GM12878 (cell line): ENCODE data around the gene CFAP61. TPM values are rescaled to one million over a fixed set of nuclear protein-coding genes. Genes with fewer than 3 reads are reported as not detected.

Experiments used
- ATAC-seq: fragments of 200-7000 bp; cut with Tn5 transposase; 3 replicates; pipeline ENCODE4 v1.9.1; 2020; ENCODE audit warnings: mild to moderate bottlenecking, moderate library complexity
- BruUV-seq: library from RNA; stranded (reverse); fragments of 400-500 nt; replicated peaks from 2 replicates; lab custom pipeline; 2021; lab: Mats Ljungman, UMichigan
- CTCF ChIA-PET: fragments of 300-600 bp; sonication (Branson Sonifier 250); formaldehyde crosslinking; extraction: SDS; loops from one replicate; lab custom pipeline; 2021; ENCODE audit warnings: inconsistent platforms; lab: Yijun Ruan, JAX
- POLR2A ChIA-PET: fragments of 350-600 bp; formaldehyde crosslinking; extraction: SDS; loops from one replicate; lab custom pipeline; 2021; ENCODE audit warnings: inconsistent platforms; lab: Charles Lee
- RAD21 ChIA-PET: fragments of 300-600 bp; sonication (Branson Sonifier 250); formaldehyde crosslinking; loops from one replicate; lab custom pipeline; 2023; ENCODE audit warnings: antibody characterized with exemption; ENCODE audit not compliant: unreplicated experiment; lab: Charles Lee
- SMC1A ChIA-PET: fragments of 300-600 bp; sonication (Branson Sonifier 250); formaldehyde crosslinking; loops from one replicate; lab custom pipeline; 2023; ENCODE audit not compliant: unreplicated experiment, uncharacterized antibody; lab: Charles Lee
- DNase-seq: peaks from one replicate; pipeline ENCODE4 v3.0.0-alpha.2; 2011; ENCODE audit warnings: low read depth, low spot score
- FAIRE-seq: peaks from 3 replicates; lab custom pipeline; 2011; peaks lifted over from hg19 to GRCh38; lab: Jason Lieb, UNC
- H2AFZ ChIP-seq: 2 replicates; pipeline ENCODE4 v1.6.0; 2011; ENCODE audit warnings: low read depth, low read length, control low read depth; ENCODE audit not compliant: control insufficient read depth
- H3K27ac ChIP-seq: 2 replicates; pipeline ENCODE4 v1.5.1; 2011; ENCODE audit warnings: control low read depth; ENCODE audit not compliant: control insufficient read depth, insufficient read depth
- H3K27me3 ChIP-seq, 2 experiments: replicated peaks in 1 of 2; 2 replicates each; pipeline versions ENCODE4 v1.6.0 to v1.6.1; 2011; ENCODE audit warnings: low read length in 1 of 2; ENCODE audit not compliant: control insufficient read depth in 2 of 2, insufficient read depth in 2 of 2
- H3K36me3 ChIP-seq, 2 experiments: 2 replicates each; pipeline ENCODE4 v1.5.1; 2011; ENCODE audit warnings: low read length in 1 of 2; ENCODE audit not compliant: control insufficient read depth in 2 of 2, insufficient read depth in 2 of 2
- H3K4me1 ChIP-seq: 2 replicates; pipeline ENCODE4 v1.6.1; 2011; ENCODE audit warnings: mild to moderate bottlenecking, low read length, moderate library complexity, mixed read lengths; ENCODE audit not compliant: control insufficient read depth, insufficient read depth
- H3K4me2 ChIP-seq: 2 replicates; pipeline ENCODE4 v1.6.0; 2011; ENCODE audit warnings: control low read depth; ENCODE audit not compliant: control insufficient read depth, insufficient read depth
- H3K4me3 ChIP-seq: fragments of 200-600 bp; sonication (generic); 2 replicates; pipeline ENCODE4 v1.5.1; 2016
- H3K79me2 ChIP-seq: 2 replicates; pipeline ENCODE4 v1.6.0; 2011; ENCODE audit warnings: low read length; ENCODE audit not compliant: control insufficient read depth, insufficient read depth
- H3K9ac ChIP-seq: 2 replicates; pipeline ENCODE4 v1.8.0; 2011; ENCODE audit warnings: low read length, control low read depth, mixed read lengths; ENCODE audit not compliant: control insufficient read depth, insufficient read depth
- H3K9me3 ChIP-seq: replicated peaks from 3 replicates; pipeline ENCODE4 v1.5.1; 2011; ENCODE audit warnings: mild to moderate bottlenecking, low read length; ENCODE audit not compliant: control insufficient read depth, insufficient read depth
- H4K20me1 ChIP-seq: 2 replicates; pipeline ENCODE4 v1.6.0; 2011; ENCODE audit not compliant: control insufficient read depth, insufficient read depth
- DPF2 ChIP-seq: fragments of 450-650 bp; IDR thresholded peaks from 2 replicates; pipeline ENCODE4 v1.6.1; 2017; ENCODE audit warnings: mild to moderate bottlenecking
- IKZF1 ChIP-seq: fragments of 450-650 bp; conservative IDR thresholded peaks from 2 replicates; pipeline ENCODE4 v1.6.1; 2017; ENCODE audit warnings: antibody characterized with exemption, mild to moderate bottlenecking
- RFX5 ChIP-seq: IDR thresholded peaks from 2 replicates; pipeline ENCODE4 v1.6.1; 2011; ENCODE audit warnings: low read depth, low read length, improper control_type of control experiment
- ZBTB40 ChIP-seq: fragments of 450-650 bp; IDR thresholded peaks from 2 replicates; pipeline ENCODE4 v1.6.1; 2016; ENCODE audit warnings: mild to moderate bottlenecking, moderate library complexity, borderline replicate concordance
- WGBS: methylation state at CpG from one replicate; pipeline ENCODE4 v1.1.6; 2016; ENCODE audit warnings: low lambda C conversion rate; ENCODE audit not compliant: insufficient replicate concordance, insufficient coverage; ENCODE audit errors: missing lambda C conversion rate; 5-methylcytosine and 5-hydroxymethylcytosine counted together
- in situ Hi-C: fragments of 300-500 bp; cut with MboI; formaldehyde crosslinking; loops from 9 replicates; pipeline ENCODE4 v1.14.3; 2018; ENCODE audit warnings: mixed read lengths
- intact Hi-C: fragments of 100-400 bp; cut with micrococcal nuclease; formaldehyde crosslinking; loops from one replicate; pipeline ENCODE4 v1.14.2; 2022; ENCODE audit not compliant: unreplicated experiment
- polyA plus RNA-seq, 11 experiments: library from polyadenylated mRNA; depleted of rRNA in 4 of 11; unstranded in 6 of 11; stranded (reverse) in 5 of 11; fragments of >200 nt; fragmentation: Nextera tagmentation in 4 of 11; fragmentation: Illumina TruSeq in 1 of 11; extraction: Ambion mirVana in 4 of 11; extraction: Trizol in 1 of 11; gene quantifications; 1 replicate in 1 of 11; 2 replicates in 10 of 11; pipeline versions ENCODE4 v1.2.1 to v1.2.3, GENCODE V29; 2011 to 2016; ENCODE audit warnings: inconsistent platforms in 2 of 11, missing spikeins in 2 of 11, low read depth in 1 of 11
- total RNA-seq, 4 experiments: library from RNA; depleted of rRNA in 3 of 4; stranded (reverse); fragments of >200 nt in 3 of 4; fragmentation: Illumina TruSeq in 1 of 4; extraction: Trizol in 1 of 4; gene quantifications; 2 replicates each; pipeline versions ENCODE4 v1.2.1 to v1.2.3, GENCODE V29; 2013 to 2021

Gene CFAP61
- total and polyA plus RNA-seq, 10 of the 15 experiments (the other 5 are each of a cell fraction or from before 2014, with no cell fraction given) = 0.11 to 0.41 (median 0.24) TPM; not detected in 7

GRCh38 chr20:20076297-20077065 lies 24.1 kb downstream of the CFAP61 start (continued):
- TF ChIP-seq ZBTB40 = no peak

- no peaks in the 10 kb centered on the region for H3K79me2 ChIP-seq
- no peak for TF ChIP-seq RFX5
- TF ChIP-seq DPF2 = no peak
- no peak for TF ChIP-seq IKZF1
- no peak overlapping the region for H3K4me3 ChIP-seq
- BruUV-seq = no TSS peak
- 71% methylated on average over 4 of the region's 4 CpGs for WGBS
- RAD21 ChIA-PET = no interaction called here
- H3K27me3 ChIP-seq = peaks cover 0 to 1% of the 10 kb centered on the region in 2 experiments; a peak in 1 of 4 replicates
- no peak overlapping the region for H3K9ac ChIP-seq
- no peaks in the 10 kb centered on the region for H3K4me1 ChIP-seq
- H3K4me2 ChIP-seq = no peak overlapping the region
- H3K36me3 ChIP-seq = no peaks in the 10 kb centered on the region
- SMC1A ChIA-PET = no interaction called here
- FAIRE-seq (no peak), DNase-seq (no peak), ATAC-seq (no peak)
- no peak overlapping the region for H3K27ac ChIP-seq
- no peaks in the 10 kb centered on the region for H4K20me1 ChIP-seq
- CTCF ChIA-PET = no interaction called here
- H3K9me3 ChIP-seq = no peaks in the 10 kb centered on the region
- POLR2A ChIA-PET = no interaction called here
- intact Hi-C loops (no loop called here), in situ Hi-C loops (loop anchor here (5.0 to 10.0 kb wide), 2 partner anchors 494 to 517 kb away; no protein-coding TSS in a partner anchor)
- no peak overlapping the region for H2AFZ ChIP-seq
Observed at GRCh38 chr20:20078041-20078440, 25.7 kb downstream of the CFAP61 start.
